Fibroblast of villous mesenchyme (primary cell): ENCODE measurements around the gene GPS2. TPM values are rescaled to one million over a fixed set of nuclear protein-coding genes. Genes with fewer than 3 reads are reported as not detected.

Experiments
- DNase-seq: peaks from one replicate; pipeline ENCODE4 v3.0.0-alpha.2; 2010; ENCODE audit warnings: low read depth
- H3K4me3 ChIP-seq: 2 replicates; pipeline ENCODE4 v1.5.1; 2011; ENCODE audit warnings: low read depth, mild to moderate bottlenecking, low read length
- total RNA-seq: library from RNA; depleted of rRNA; stranded (reverse); fragments of >200 nt; gene quantifications from 2 replicates; pipeline ENCODE4 v1.2.3, GENCODE V29; 2012
- TF ChIP-seq, protein P1 (sequence below): IDR thresholded peaks from 2 replicates; pipeline ENCODE4 v1.5.1; 2012; ENCODE audit warnings: low read depth, mild to moderate bottlenecking, low read length; ENCODE audit not compliant: insufficient read depth

The GPS2 gene
- total RNA-seq, 1 donor: 45.3 TPM

- H3K4me3 ChIP-seq: no peak overlapping the region
- TF ChIP-seq, protein P1, sequence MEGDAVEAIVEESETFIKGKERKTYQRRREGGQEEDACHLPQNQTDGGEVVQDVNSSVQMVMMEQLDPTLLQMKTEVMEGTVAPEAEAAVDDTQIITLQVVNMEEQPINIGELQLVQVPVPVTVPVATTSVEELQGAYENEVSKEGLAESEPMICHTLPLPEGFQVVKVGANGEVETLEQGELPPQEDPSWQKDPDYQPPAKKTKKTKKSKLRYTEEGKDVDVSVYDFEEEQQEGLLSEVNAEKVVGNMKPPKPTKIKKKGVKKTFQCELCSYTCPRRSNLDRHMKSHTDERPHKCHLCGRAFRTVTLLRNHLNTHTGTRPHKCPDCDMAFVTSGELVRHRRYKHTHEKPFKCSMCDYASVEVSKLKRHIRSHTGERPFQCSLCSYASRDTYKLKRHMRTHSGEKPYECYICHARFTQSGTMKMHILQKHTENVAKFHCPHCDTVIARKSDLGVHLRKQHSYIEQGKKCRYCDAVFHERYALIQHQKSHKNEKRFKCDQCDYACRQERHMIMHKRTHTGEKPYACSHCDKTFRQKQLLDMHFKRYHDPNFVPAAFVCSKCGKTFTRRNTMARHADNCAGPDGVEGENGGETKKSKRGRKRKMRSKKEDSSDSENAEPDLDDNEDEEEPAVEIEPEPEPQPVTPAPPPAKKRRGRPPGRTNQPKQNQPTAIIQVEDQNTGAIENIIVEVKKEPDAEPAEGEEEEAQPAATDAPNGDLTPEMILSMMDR: no peak
- DNase-seq: no peak
Observed at GRCh38 chr17:7355573-7355972, 40.4 kb upstream of the GPS2 start.

GRCh38 chr17:7355053-7355452 lies 39.9 kb upstream of the GPS2 start, which contains the start of gene TMEM95:
TMEM95 (plus strand) TSS chr17:7355156; CDS start chr17:7355205, 49 bp downstream.
- no peak for DNase-seq
- TF ChIP-seq, protein P1: no peak

GRCh38 chr17:7354262-7354843 lies 39.2 kb upstream of the GPS2 start:
- H3K4me3 ChIP-seq: no peak overlapping the region
- DNase-seq: peak; percentile 21
- TF ChIP-seq, protein P1: no peak

More at GRCh38 chr17:7355053-7355452, 39.9 kb upstream of the GPS2 start, which contains the start of gene TMEM95:
- no peak within 1 kb of the TSS for H3K4me3 ChIP-seq

GRCh38 chr17:7352910-7353635 lies 37.9 kb upstream of the GPS2 start:
- no peak for DNase-seq
- peak overlapping the region; percentile 94 for H3K4me3 ChIP-seq
- TF ChIP-seq, protein P1: no peak

GRCh38 chr17:7352503-7352889 lies 37.3 kb upstream of the GPS2 start:
- DNase-seq: no peak
- TF ChIP-seq, protein P1: no peak

GRCh38 chr17:7351665-7352502 lies 36.7 kb upstream of the GPS2 start, which contains the start of gene KCTD11:
KCTD11 (plus strand) TSS chr17:7352162.
- peak; percentile 90 for DNase-seq
- H3K4me3 ChIP-seq: peak within 1 kb of the TSS; percentile 94
- TF ChIP-seq, protein P1: peak; percentile 47

More at GRCh38 chr17:7352503-7352889, 37.3 kb upstream of the GPS2 start:
- peak overlapping the region; percentile 94 for H3K4me3 ChIP-seq
